Stimulated activated naive CD8-positive, alpha-beta T cell treated with anti-CD3 and anti-CD28 coated beads, Interleukin-15, amount 100 ng/mL, for 72 hours (primary cell): ENCODE results near the gene TCF3.
A peak's percentile ranks its signal among the peaks of the same experiment; 100 is the strongest.
"Not testable (repeated sequence)": the region's sequence is repeated elsewhere in the genome, so short reads cannot be mapped to it uniquely, and the experiment has no call there.

Experiments
- ATAC-seq: fragments of 150-1000 bp; cut with Tn5 transposase; 2 replicates; pipeline ENCODE4 v1.10.0; 2021; ENCODE audit warnings: mild to moderate bottlenecking, moderate library complexity
- DNase-seq, 2 donors: peaks; one replicate each; pipeline ENCODE4 v3.0.0; 2021 to 2022
- H3K27ac Mint-ChIP-seq, 2 donors: one replicate each; pipeline ENCODE4 v1.8.0; 2022; ENCODE audit warnings: mild to moderate bottlenecking in 2 of 2, mixed read lengths in 2 of 2, moderate library complexity in 2 of 2
- H3K27me3 Mint-ChIP-seq: one replicate; pipeline ENCODE4 v1.8.0; 2022; ENCODE audit warnings: mixed read lengths
- H3K4me1 Mint-ChIP-seq: one replicate; pipeline ENCODE4 v1.8.0; 2022; ENCODE audit warnings: mild to moderate bottlenecking, mixed read lengths
- H3K4me3 Mint-ChIP-seq, 2 donors: one replicate each; pipeline ENCODE4 v1.8.0; 2022; ENCODE audit warnings: mild to moderate bottlenecking in 2 of 2, mixed read lengths in 2 of 2, moderate library complexity in 1 of 2
- H3K9me3 Mint-ChIP-seq, 2 donors: one replicate each; pipeline ENCODE4 v1.8.0; 2022; ENCODE audit warnings: mixed read lengths in 2 of 2

TCF3 gene

GRCh38 chr19:1648459-1648849 lies 4.0 kb downstream of the TCF3 start:
- H3K27ac Mint-ChIP-seq = no peak overlapping the region
- DNase-seq (no peak), ATAC-seq (no peak)
- no peak overlapping the region for H3K4me3 Mint-ChIP-seq
- H3K4me1 Mint-ChIP-seq = peaks cover 40% of the 10 kb centered on the region
- H3K9me3 Mint-ChIP-seq = no peaks in the 10 kb centered on the region
- no peaks in the 10 kb centered on the region for H3K27me3 Mint-ChIP-seq

- no peaks in the 10 kb centered on the region for H3K27me3 Mint-ChIP-seq
- peaks cover 40% of the 10 kb centered on the region for H3K4me1 Mint-ChIP-seq
- no peaks in the 10 kb centered on the region for H3K9me3 Mint-ChIP-seq
- H3K27ac Mint-ChIP-seq = no peak overlapping the region
- no peak for DNase-seq
- H3K4me3 Mint-ChIP-seq = no peak overlapping the region
- ATAC-seq = no peak
These were observed 4.6 kb downstream of the TCF3 start for GRCh38 chr19:1647501-1648458.

- Mint-ChIP-seq H3K9me3 (no peaks in the 10 kb centered on the region), H3K27ac (no peak overlapping the region), H3K4me3 (no peak overlapping the region), H3K27me3 (no peaks in the 10 kb centered on the region), H3K4me1 (peaks cover 40% of the 10 kb centered on the region)
- DNase-seq = no peak
- ATAC-seq = no peak
These were observed 5.6 kb downstream of the TCF3 start for GRCh38 chr19:1646659-1647453.

- DNase-seq (no peak), ATAC-seq (no peak)
- Mint-ChIP-seq H3K9me3 (no peaks in the 10 kb centered on the region), H3K27me3 (no peaks in the 10 kb centered on the region), H3K4me1 (peaks cover 37% of the 10 kb centered on the region), H3K27ac (peak overlapping the region in 1 of 2 donors; percentile 74), H3K4me3 (no peak overlapping the region)
These were observed 6.3 kb downstream of the TCF3 start for GRCh38 chr19:1646149-1646548.

- Mint-ChIP-seq H3K4me3 (no peak overlapping the region), H3K27ac (peak overlapping the region; percentile 66 to 70), H3K27me3 (no peaks in the 10 kb centered on the region), H3K4me1 (peaks cover 29% of the 10 kb centered on the region), H3K9me3 (no peaks in the 10 kb centered on the region)
- ATAC-seq = no peak
- no peak for DNase-seq
These were observed 7.1 kb downstream of the TCF3 start for GRCh38 chr19:1645299-1645698.

GRCh38 chr19:1644070-1644469 lies 8.3 kb downstream of the TCF3 start:
- Mint-ChIP-seq H3K27me3 (no peaks in the 10 kb centered on the region), H3K4me3 (no peak overlapping the region), H3K9me3 (no peaks in the 10 kb centered on the region), H3K4me1 (peaks cover 23% of the 10 kb centered on the region), H3K27ac (no peak overlapping the region)
- DNase-seq (no peak), ATAC-seq (no peak)

- H3K27ac Mint-ChIP-seq, H3K27me3 Mint-ChIP-seq, H3K4me3 Mint-ChIP-seq, DNase-seq, H3K9me3 Mint-ChIP-seq, ATAC-seq: not testable (repeated sequence)
- H3K4me1 Mint-ChIP-seq = peaks cover 12% of the 10 kb centered on the region
These were observed 11.4 kb downstream of the TCF3 start for GRCh38 chr19:1640893-1641448.

- H3K27ac Mint-ChIP-seq = no peak overlapping the region
- no peak overlapping the region for H3K4me3 Mint-ChIP-seq
- H3K27me3 Mint-ChIP-seq = no peaks in the 10 kb centered on the region
- H3K4me1 Mint-ChIP-seq = peaks cover 11% of the 10 kb centered on the region
- no peaks in the 10 kb centered on the region for H3K9me3 Mint-ChIP-seq
- ATAC-seq = no peak
- no peak for DNase-seq
These were observed 15.8 kb downstream of the TCF3 start for GRCh38 chr19:1636325-1637236.

- no peaks in the 10 kb centered on the region for H3K27me3 Mint-ChIP-seq
- H3K9me3 Mint-ChIP-seq = no peaks in the 10 kb centered on the region
These were observed 17.5 kb downstream of the TCF3 start for GRCh38 chr19:1634938-1635243.

GRCh38 chr19:1634242-1634937 lies 18.0 kb downstream of the TCF3 start:
- DNase-seq (no peak), ATAC-seq (no peak)
- no peaks in the 10 kb centered on the region for H3K27me3 Mint-ChIP-seq
- H3K27ac Mint-ChIP-seq = peak overlapping the region in 1 of 2 donors; percentile 80
- no peaks in the 10 kb centered on the region for H3K9me3 Mint-ChIP-seq
- no peak overlapping the region for H3K4me3 Mint-ChIP-seq
- H3K4me1 Mint-ChIP-seq = peaks cover 5% of the 10 kb centered on the region

More at GRCh38 chr19:1634938-1635243, 17.5 kb downstream of the TCF3 start:
- peaks cover 10% of the 10 kb centered on the region for H3K4me1 Mint-ChIP-seq
- no peak overlapping the region for H3K27ac Mint-ChIP-seq
- no peak overlapping the region for H3K4me3 Mint-ChIP-seq
- no peak for DNase-seq
- ATAC-seq = no peak

GRCh38 chr19:1633269-1633826 lies 19.1 kb downstream of the TCF3 start:
- Mint-ChIP-seq H3K27me3 (no peaks in the 10 kb centered on the region), H3K27ac (peak overlapping the region in 1 of 2 donors; percentile 80), H3K9me3 (no peaks in the 10 kb centered on the region), H3K4me1 (peaks cover 5% of the 10 kb centered on the region), H3K4me3 (no peak overlapping the region)
- DNase-seq (no peak), ATAC-seq (no peak)

GRCh38 chr19:1632462-1633268 lies 19.8 kb downstream of the TCF3 start:
- H3K9me3 Mint-ChIP-seq = no peaks in the 10 kb centered on the region
- no peak overlapping the region for H3K4me3 Mint-ChIP-seq
- no peaks in the 10 kb centered on the region for H3K27me3 Mint-ChIP-seq
- ATAC-seq = no peak
- DNase-seq = no peak
- H3K27ac Mint-ChIP-seq = peak overlapping the region in 1 of 2 donors; percentile 15
- peaks cover 5% of the 10 kb centered on the region for H3K4me1 Mint-ChIP-seq

GRCh38 chr19:1631557-1632100 lies 20.8 kb downstream of the TCF3 start:
- Mint-ChIP-seq H3K4me3 (no peak overlapping the region), H3K27ac (no peak overlapping the region), H3K4me1 (peaks cover 5% of the 10 kb centered on the region), H3K9me3 (no peaks in the 10 kb centered on the region), H3K27me3 (no peaks in the 10 kb centered on the region)
- peak; percentile 9 for ATAC-seq
- DNase-seq = no peak
